ENCODE measurements around the gene MNX1.

MNX1 gene

GRCh38 chr7:156969972-156970420 lies 40.5 kb downstream of the MNX1 start:
- no peak for DNase-seq (ENCODE audit: low read depth in 3 of 3)

- no peak for DNase-seq (ENCODE audit: low read depth in 3 of 3)
Observed at GRCh38 chr7:156968183-156968582, 42.3 kb downstream of the MNX1 start.

GRCh38 chr7:156966387-156966786 lies 44.1 kb downstream of the MNX1 start:
- no peak for DNase-seq (ENCODE audit: low read depth in 3 of 3)

- DNase-seq (ENCODE audit: low read depth in 3 of 3) = no peak
Observed at GRCh38 chr7:156964971-156965370, 45.5 kb downstream of the MNX1 start.

- DNase-seq (ENCODE audit: low read depth in 3 of 3) = no peak
Observed at GRCh38 chr7:156963472-156963871, 47.0 kb downstream of the MNX1 start.

GRCh38 chr7:156962897-156963296 lies 47.6 kb downstream of the MNX1 start:
- DNase-seq (ENCODE audit: low read depth in 3 of 3) = no peak

- no peak for DNase-seq (ENCODE audit: low read depth in 3 of 3)
Observed at GRCh38 chr7:156962145-156962544, 48.3 kb downstream of the MNX1 start.

GRCh38 chr7:156956727-156957126 lies 53.7 kb downstream of the MNX1 start:
- no peak for DNase-seq (ENCODE audit: low read depth in 3 of 3)

GRCh38 chr7:156954941-156955340 lies 55.5 kb downstream of the MNX1 start:
- no peak for DNase-seq (ENCODE audit: low read depth in 3 of 3)
